Endothelial cell of umbilical vein (primary cell): ENCODE data around the gene SFXN4.

Experiments used
- EZH2 ChIP-seq: IDR thresholded peaks from 2 replicates; pipeline ENCODE4 v1.6.1; 2012; ENCODE audit warnings: borderline replicate concordance, low read depth, mild to moderate bottlenecking, moderate library complexity, low read length, inconsistent platforms; ENCODE audit not compliant: severe bottlenecking
- FOS ChIP-seq: IDR thresholded peaks from 2 replicates; pipeline ENCODE4 v1.6.1; 2011; ENCODE audit warnings: mild to moderate bottlenecking, low read length, moderate library complexity, borderline replicate concordance; ENCODE audit not compliant: insufficient read depth
- MYC ChIP-seq: IDR thresholded peaks from one replicate; pipeline ENCODE4 v1.6.1; 2011; ENCODE audit warnings: mild to moderate bottlenecking, low read depth, low read length
- POLR2A ChIP-seq: IDR thresholded peaks from 2 replicates; pipeline ENCODE4 v1.6.1; 2012; ENCODE audit warnings: low read depth, mild to moderate bottlenecking, control low read depth, low read length
- POLR2AphosphoS5 ChIP-seq: IDR thresholded peaks from 2 replicates; pipeline ENCODE4 v1.6.1; 2012; ENCODE audit warnings: low read depth, mild to moderate bottlenecking, control low read depth, low read length, moderate library complexity; ENCODE audit not compliant: insufficient read depth
- TF ChIP-seq, protein P1 (sequence below), 2 donors: IDR thresholded peaks; 1 replicate in 1 of 2; 2 replicates in 1 of 2; pipeline ENCODE4 v1.5.1; 2011; ENCODE audit warnings: low read length in 2 of 2, mild to moderate bottlenecking in 2 of 2, moderate library complexity in 2 of 2, control low read depth in 1 of 2, inconsistent platforms in 1 of 2, low read depth in 1 of 2; ENCODE audit not compliant: insufficient read depth in 1 of 2; ENCODE audit errors: extremely low read depth in 1 of 2
- TF ChIP-seq, protein P2 (sequence below): IDR thresholded peaks from 2 replicates; pipeline ENCODE4 v1.6.1; 2011; ENCODE audit not compliant: insufficient read depth, insufficient read length

DNA sequence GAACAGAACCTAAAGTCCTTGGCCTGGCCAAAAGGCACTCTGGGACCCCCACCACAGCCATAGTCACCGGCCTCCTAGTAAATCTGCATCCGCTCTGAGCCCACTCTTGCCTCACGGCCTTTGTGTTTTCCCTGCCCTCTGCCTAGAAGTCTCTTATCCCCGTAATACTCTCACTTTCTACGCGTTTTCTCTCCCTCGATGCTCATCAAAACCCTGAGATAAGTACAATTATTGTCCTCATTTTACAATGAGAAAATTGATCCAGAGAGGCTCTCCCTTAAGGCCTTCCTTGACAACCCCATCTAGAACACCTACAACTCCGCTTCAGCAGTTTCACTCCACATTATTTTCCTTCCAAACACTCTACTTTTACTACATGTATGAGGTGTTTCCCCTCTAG, 1.5 kb upstream of the SFXN4 start:
- TF ChIP-seq, protein P1, sequence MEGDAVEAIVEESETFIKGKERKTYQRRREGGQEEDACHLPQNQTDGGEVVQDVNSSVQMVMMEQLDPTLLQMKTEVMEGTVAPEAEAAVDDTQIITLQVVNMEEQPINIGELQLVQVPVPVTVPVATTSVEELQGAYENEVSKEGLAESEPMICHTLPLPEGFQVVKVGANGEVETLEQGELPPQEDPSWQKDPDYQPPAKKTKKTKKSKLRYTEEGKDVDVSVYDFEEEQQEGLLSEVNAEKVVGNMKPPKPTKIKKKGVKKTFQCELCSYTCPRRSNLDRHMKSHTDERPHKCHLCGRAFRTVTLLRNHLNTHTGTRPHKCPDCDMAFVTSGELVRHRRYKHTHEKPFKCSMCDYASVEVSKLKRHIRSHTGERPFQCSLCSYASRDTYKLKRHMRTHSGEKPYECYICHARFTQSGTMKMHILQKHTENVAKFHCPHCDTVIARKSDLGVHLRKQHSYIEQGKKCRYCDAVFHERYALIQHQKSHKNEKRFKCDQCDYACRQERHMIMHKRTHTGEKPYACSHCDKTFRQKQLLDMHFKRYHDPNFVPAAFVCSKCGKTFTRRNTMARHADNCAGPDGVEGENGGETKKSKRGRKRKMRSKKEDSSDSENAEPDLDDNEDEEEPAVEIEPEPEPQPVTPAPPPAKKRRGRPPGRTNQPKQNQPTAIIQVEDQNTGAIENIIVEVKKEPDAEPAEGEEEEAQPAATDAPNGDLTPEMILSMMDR (IDR thresholded peaks at IDR 0.05; ENCODE audit: extremely low read depth in 1 of 2, insufficient read depth in 1 of 2, low read depth in 1 of 2, low read length in 2 of 2), result no peak
- TF ChIP-seq POLR2A, result no peak
- no peak for TF ChIP-seq POLR2AphosphoS5
- TF ChIP-seq EZH2, result no peak
- TF ChIP-seq, protein P2, sequence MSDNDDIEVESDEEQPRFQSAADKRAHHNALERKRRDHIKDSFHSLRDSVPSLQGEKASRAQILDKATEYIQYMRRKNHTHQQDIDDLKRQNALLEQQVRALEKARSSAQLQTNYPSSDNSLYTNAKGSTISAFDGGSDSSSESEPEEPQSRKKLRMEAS, result no peak
- TF ChIP-seq MYC, result no peak
- TF ChIP-seq FOS, result no peak
